Endothelial cell of umbilical vein (primary cell): ENCODE data around the gene ETF1. TPM values are rescaled to one million over a fixed set of nuclear protein-coding genes. Genes with fewer than 3 reads are reported as not detected.
A peak's percentile ranks its signal among the peaks of the same experiment; 100 is the strongest.

Experiments
- BruUV-seq: library from RNA; stranded (reverse); fragments of 400-500 nt; replicated peaks from 2 replicates; lab custom pipeline; 2021; lab: Mats Ljungman, UMichigan
- CTCF ChIA-PET: fragments of 300-600, 350-600 bp; sonication (Branson Sonifier 250); formaldehyde crosslinking; loops from one replicate; lab custom pipeline; 2021; ENCODE audit warnings: antibody characterized with exemption, inconsistent platforms; lab: Charles Lee
- POLR2A ChIA-PET: fragments of 300-600, 350-600 bp; sonication (Branson Sonifier 250); formaldehyde crosslinking; loops from one replicate; lab custom pipeline; 2021; ENCODE audit warnings: antibody characterized with exemption, inconsistent platforms; lab: Charles Lee
- DNase-seq: peaks from one replicate; pipeline ENCODE4 v3.0.0-alpha.2; 2011; ENCODE audit warnings: low read depth, low spot score
- FAIRE-seq: peaks from 2 replicates; lab custom pipeline; 2011; peaks lifted over from hg19 to GRCh38; lab: Jason Lieb, UNC
- H2AFZ ChIP-seq: 2 replicates; pipeline ENCODE4 v1.6.0; 2012; ENCODE audit warnings: low read depth, low read length, control low read depth, inconsistent platforms
- H3K27ac ChIP-seq: 2 replicates; pipeline ENCODE4 v1.5.1; 2011; ENCODE audit warnings: low read depth, mild to moderate bottlenecking, control low read depth, low read length, moderate library complexity; ENCODE audit not compliant: insufficient read depth
- H3K27me3 ChIP-seq, 2 experiments: 2 replicates each; pipeline versions ENCODE4 v1.6.0 to v1.6.1; 2011; ENCODE audit warnings: low read length in 2 of 2, mixed read lengths in 1 of 2; ENCODE audit not compliant: control insufficient read depth in 2 of 2, insufficient read depth in 2 of 2
- H3K36me3 ChIP-seq, 2 experiments: 2 replicates in 1 of 2; 3 replicates in 1 of 2; pipeline ENCODE4 v1.5.1; 2011; ENCODE audit warnings: low read length in 2 of 2, mild to moderate bottlenecking in 1 of 2, moderate library complexity in 1 of 2; ENCODE audit not compliant: control insufficient read depth in 2 of 2, insufficient read depth in 2 of 2; ENCODE audit errors: extremely low read depth in 1 of 2
- H3K4me1 ChIP-seq: 3 replicates; pipeline ENCODE4 v1.5.1; 2011; ENCODE audit warnings: mild to moderate bottlenecking, low read length; ENCODE audit not compliant: control insufficient read depth, insufficient read depth; ENCODE audit errors: extremely low read depth
- H3K4me2 ChIP-seq: 2 replicates; pipeline ENCODE4 v1.6.1; 2011; ENCODE audit warnings: low read length, control low read depth, mixed read lengths; ENCODE audit not compliant: insufficient read depth
- H3K4me3 ChIP-seq, 3 experiments: fragments of 200-600 bp in 1 of 3; sonication (generic), shearing (Covaris generic) in 1 of 3; replicated peaks in 1 of 3; 2 replicates each; pipeline ENCODE4 v1.5.1; 2011 to 2016; ENCODE audit warnings: control low read depth in 3 of 3, low read length in 3 of 3, mild to moderate bottlenecking in 2 of 3, inconsistent platforms in 1 of 3, low read depth in 1 of 3, moderate library complexity in 1 of 3; ENCODE audit not compliant: insufficient read depth in 1 of 3
- H3K79me2 ChIP-seq: 2 replicates; pipeline ENCODE4 v1.6.0; 2012; ENCODE audit warnings: low read length, inconsistent platforms; ENCODE audit not compliant: control insufficient read depth, insufficient read depth
- H3K9ac ChIP-seq: replicated peaks from 2 replicates; pipeline ENCODE3; 2011; ENCODE audit warnings: low read length, control low read depth; ENCODE audit not compliant: insufficient read depth; ENCODE audit errors: extremely low read depth
- H3K9me1 ChIP-seq: replicated peaks from 3 replicates; pipeline ENCODE4 v1.6.0; 2011; ENCODE audit warnings: mild to moderate bottlenecking, low read length; ENCODE audit not compliant: control insufficient read depth, insufficient read depth; ENCODE audit errors: extremely low read depth
- H3K9me3 ChIP-seq: replicated peaks from 2 replicates; pipeline ENCODE4 v1.5.1; 2012; ENCODE audit warnings: low read length, inconsistent platforms; ENCODE audit not compliant: control insufficient read depth, insufficient read depth
- H4K20me1 ChIP-seq: replicated peaks from 2 replicates; pipeline ENCODE3; 2011; ENCODE audit warnings: mild to moderate bottlenecking, low read length; ENCODE audit not compliant: control insufficient read depth, insufficient read depth; ENCODE audit errors: extremely low read depth
- CTCF ChIP-seq, 2 donors: IDR thresholded peaks; 1 replicate in 1 of 2; 2 replicates in 1 of 2; pipeline ENCODE4 v1.5.1; 2011; ENCODE audit warnings: low read length in 2 of 2, mild to moderate bottlenecking in 2 of 2, moderate library complexity in 2 of 2, control low read depth in 1 of 2, inconsistent platforms in 1 of 2, low read depth in 1 of 2; ENCODE audit not compliant: insufficient read depth in 1 of 2; ENCODE audit errors: extremely low read depth in 1 of 2
- EZH2 ChIP-seq: IDR thresholded peaks from 2 replicates; pipeline ENCODE4 v1.6.1; 2012; ENCODE audit warnings: borderline replicate concordance, low read depth, mild to moderate bottlenecking, moderate library complexity, low read length, inconsistent platforms; ENCODE audit not compliant: severe bottlenecking
- FOS ChIP-seq: IDR thresholded peaks from 2 replicates; pipeline ENCODE4 v1.6.1; 2011; ENCODE audit warnings: mild to moderate bottlenecking, low read length, moderate library complexity, borderline replicate concordance; ENCODE audit not compliant: insufficient read depth
- GATA2 ChIP-seq: IDR thresholded peaks from 2 replicates; pipeline ENCODE4 v1.7.0; 2011; ENCODE audit warnings: low read depth, mild to moderate bottlenecking, moderate library complexity, mixed read lengths, low read length; ENCODE audit not compliant: insufficient read length, insufficient read depth
- JUN ChIP-seq: IDR thresholded peaks from 2 replicates; pipeline ENCODE4 v1.6.1; 2011; ENCODE audit warnings: borderline replicate concordance, low read depth; ENCODE audit not compliant: insufficient read length, insufficient read depth
- MAX ChIP-seq: IDR thresholded peaks from 2 replicates; pipeline ENCODE4 v1.6.1; 2011; ENCODE audit not compliant: insufficient read depth, insufficient read length
- MYC ChIP-seq: IDR thresholded peaks from one replicate; pipeline ENCODE4 v1.6.1; 2011; ENCODE audit warnings: mild to moderate bottlenecking, low read depth, low read length
- POLR2A ChIP-seq: IDR thresholded peaks from 2 replicates; pipeline ENCODE4 v1.6.1; 2012; ENCODE audit warnings: low read depth, mild to moderate bottlenecking, control low read depth, low read length
- POLR2AphosphoS5 ChIP-seq: IDR thresholded peaks from 2 replicates; pipeline ENCODE4 v1.6.1; 2012; ENCODE audit warnings: low read depth, mild to moderate bottlenecking, control low read depth, low read length, moderate library complexity; ENCODE audit not compliant: insufficient read depth
- dilution Hi-C: fragments of 300-500 bp; cut with MboI; formaldehyde crosslinking; loops from one replicate; pipeline ENCODE4 v1.15.0; 2019; ENCODE audit warnings: low sequenced_read_pairs; ENCODE audit not compliant: extremely low pct_ligation_motif_present
- intact Hi-C: fragments of 100-400 bp; cut with micrococcal nuclease; formaldehyde crosslinking; loops from one replicate; pipeline ENCODE4 v1.10.0; 2022
- polyA plus RNA-seq, 4 experiments: library from polyadenylated mRNA; depleted of rRNA in 3 of 4; stranded (reverse) in 3 of 4; unstranded in 1 of 4; fragments of >200 nt; gene quantifications; 2 replicates each; pipeline versions ENCODE4 v1.2.1 to v1.2.3, GENCODE V29; 2011 to 2012; ENCODE audit warnings: missing spikeins in 1 of 4
- total RNA-seq: library from RNA; stranded (reverse); gene quantifications from 2 replicates; pipeline ENCODE4 v1.2.3, GENCODE V29; 2021

Gene ETF1
- total and polyA plus RNA-seq, 2 donors (not counting 3 experiments of a cell fraction or from before 2014, with no cell fraction given): 32.9 to 114 TPM

- BruUV-seq: no TSS peak
- dilution Hi-C loops (no loop called here), intact Hi-C loops (no loop called here)
- peaks cover 5% of the 10 kb centered on the region for H3K79me2 ChIP-seq
- peak overlapping the region in 1 of 3 experiments; percentile 69 for H3K4me3 ChIP-seq
- no peak overlapping the region for H2AFZ ChIP-seq
- ChIA-PET POLR2A (interaction anchor here (1.3 kb wide), 1 partner anchor 37 kb away, joined by 5 read pairs; no protein-coding TSS in a partner anchor), CTCF (interaction anchor here (1.3 to 5.0 kb wide), 2 partner anchors 10 to 36 kb away, joined by 4 to 70 read pairs; no protein-coding TSS in a partner anchor)
- DNase-seq: peak; percentile 1
- no peaks in the 10 kb centered on the region for H4K20me1 ChIP-seq
- H3K9ac ChIP-seq: no peak overlapping the region
- no peaks in the 10 kb centered on the region for H3K27me3 ChIP-seq
- TF ChIP-seq POLR2AphosphoS5 (no peak), JUN (no peak), FOS (no peak), MAX (no peak), GATA2 (no peak), CTCF (IDR thresholded peaks at IDR 0.05; ENCODE audit: extremely low read depth in 1 of 2, insufficient read depth in 1 of 2, low read depth in 1 of 2, low read length in 2 of 2) (no peak), POLR2A (no peak), EZH2 (no peak), MYC (no peak)
- H3K9me3 ChIP-seq: no peaks in the 10 kb centered on the region
- peaks cover 16% of the 10 kb centered on the region for H3K4me1 ChIP-seq
- no peaks in the 10 kb centered on the region for H3K9me1 ChIP-seq
- H3K4me2 ChIP-seq: no peak overlapping the region
- peaks cover 0 to 3% of the 10 kb centered on the region in 2 experiments for H3K36me3 ChIP-seq
- no peak for FAIRE-seq
- H3K27ac ChIP-seq: no peak overlapping the region
Observed at GRCh38 chr5:138466900-138467710, 75.9 kb downstream of the ETF1 start.
